ENCODE results near the gene ACSF3.

DNA sequence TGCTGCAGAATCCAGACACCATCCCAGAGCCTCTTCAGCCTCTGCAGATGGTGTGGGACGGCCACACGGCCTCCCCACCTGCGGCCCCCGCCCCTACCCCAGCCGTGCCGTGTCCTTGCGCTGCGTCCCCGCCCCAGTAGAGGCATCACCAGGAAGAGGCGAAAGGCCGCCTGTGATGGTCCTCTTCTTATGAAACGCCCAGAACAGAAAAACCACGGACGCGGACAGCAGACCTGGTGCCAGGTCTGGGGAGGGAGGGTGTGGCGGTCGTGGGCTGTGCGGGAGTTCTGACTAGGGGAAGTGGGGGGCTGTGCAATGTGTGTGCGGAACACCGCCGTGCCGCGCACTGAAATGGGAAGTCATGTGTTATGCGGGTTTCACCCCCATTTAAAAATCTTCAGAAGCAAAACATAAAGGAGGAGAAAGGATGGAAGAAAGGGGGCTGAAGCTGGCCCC lies 25.5 kb downstream of the ACSF3 start:
- TF ChIP-seq, protein P1, sequence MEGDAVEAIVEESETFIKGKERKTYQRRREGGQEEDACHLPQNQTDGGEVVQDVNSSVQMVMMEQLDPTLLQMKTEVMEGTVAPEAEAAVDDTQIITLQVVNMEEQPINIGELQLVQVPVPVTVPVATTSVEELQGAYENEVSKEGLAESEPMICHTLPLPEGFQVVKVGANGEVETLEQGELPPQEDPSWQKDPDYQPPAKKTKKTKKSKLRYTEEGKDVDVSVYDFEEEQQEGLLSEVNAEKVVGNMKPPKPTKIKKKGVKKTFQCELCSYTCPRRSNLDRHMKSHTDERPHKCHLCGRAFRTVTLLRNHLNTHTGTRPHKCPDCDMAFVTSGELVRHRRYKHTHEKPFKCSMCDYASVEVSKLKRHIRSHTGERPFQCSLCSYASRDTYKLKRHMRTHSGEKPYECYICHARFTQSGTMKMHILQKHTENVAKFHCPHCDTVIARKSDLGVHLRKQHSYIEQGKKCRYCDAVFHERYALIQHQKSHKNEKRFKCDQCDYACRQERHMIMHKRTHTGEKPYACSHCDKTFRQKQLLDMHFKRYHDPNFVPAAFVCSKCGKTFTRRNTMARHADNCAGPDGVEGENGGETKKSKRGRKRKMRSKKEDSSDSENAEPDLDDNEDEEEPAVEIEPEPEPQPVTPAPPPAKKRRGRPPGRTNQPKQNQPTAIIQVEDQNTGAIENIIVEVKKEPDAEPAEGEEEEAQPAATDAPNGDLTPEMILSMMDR (conservative IDR thresholded peaks at IDR 0.05; ENCODE audit: low read length): no peak
- no peak for TF ChIP-seq EZH2phosphoT487 (IDR thresholded peaks at IDR 0.05; ENCODE audit: borderline replicate concordance, low read depth, low read length)
